ENCODE measurements around the gene SHISAL2A. TPM values are rescaled to one million over a fixed set of nuclear protein-coding genes. Genes with fewer than 3 reads are reported as not detected.
"Not testable (repeated sequence)": the region's sequence is repeated elsewhere in the genome, so short reads cannot be mapped to it uniquely, and the experiment has no call there.

Gene SHISAL2A
- polyA plus RNA-seq, 1 donor from 2014 or later, result not detected

- Histone ChIP-seq H3K79me2 (replicated peaks; ENCODE audit: insufficient read depth, low read length) (no peaks in the 10 kb centered on the region), H3K36me3 (ENCODE audit: insufficient read depth, low read length) (no peaks in the 10 kb centered on the region)
- TF ChIP-seq, protein P1, sequence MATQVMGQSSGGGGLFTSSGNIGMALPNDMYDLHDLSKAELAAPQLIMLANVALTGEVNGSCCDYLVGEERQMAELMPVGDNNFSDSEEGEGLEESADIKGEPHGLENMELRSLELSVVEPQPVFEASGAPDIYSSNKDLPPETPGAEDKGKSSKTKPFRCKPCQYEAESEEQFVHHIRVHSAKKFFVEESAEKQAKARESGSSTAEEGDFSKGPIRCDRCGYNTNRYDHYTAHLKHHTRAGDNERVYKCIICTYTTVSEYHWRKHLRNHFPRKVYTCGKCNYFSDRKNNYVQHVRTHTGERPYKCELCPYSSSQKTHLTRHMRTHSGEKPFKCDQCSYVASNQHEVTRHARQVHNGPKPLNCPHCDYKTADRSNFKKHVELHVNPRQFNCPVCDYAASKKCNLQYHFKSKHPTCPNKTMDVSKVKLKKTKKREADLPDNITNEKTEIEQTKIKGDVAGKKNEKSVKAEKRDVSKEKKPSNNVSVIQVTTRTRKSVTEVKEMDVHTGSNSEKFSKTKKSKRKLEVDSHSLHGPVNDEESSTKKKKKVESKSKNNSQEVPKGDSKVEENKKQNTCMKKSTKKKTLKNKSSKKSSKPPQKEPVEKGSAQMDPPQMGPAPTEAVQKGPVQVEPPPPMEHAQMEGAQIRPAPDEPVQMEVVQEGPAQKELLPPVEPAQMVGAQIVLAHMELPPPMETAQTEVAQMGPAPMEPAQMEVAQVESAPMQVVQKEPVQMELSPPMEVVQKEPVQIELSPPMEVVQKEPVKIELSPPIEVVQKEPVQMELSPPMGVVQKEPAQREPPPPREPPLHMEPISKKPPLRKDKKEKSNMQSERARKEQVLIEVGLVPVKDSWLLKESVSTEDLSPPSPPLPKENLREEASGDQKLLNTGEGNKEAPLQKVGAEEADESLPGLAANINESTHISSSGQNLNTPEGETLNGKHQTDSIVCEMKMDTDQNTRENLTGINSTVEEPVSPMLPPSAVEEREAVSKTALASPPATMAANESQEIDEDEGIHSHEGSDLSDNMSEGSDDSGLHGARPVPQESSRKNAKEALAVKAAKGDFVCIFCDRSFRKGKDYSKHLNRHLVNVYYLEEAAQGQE (IDR thresholded peaks at IDR 0.05; ENCODE audit: borderline replicate concordance), result no peak
- TF ChIP-seq EZH2 (IDR thresholded peaks at IDR 0.05; ENCODE audit: borderline replicate concordance, insufficient read depth, low read length, poor library complexity, severe bottlenecking), result no peak
- no peak for TF ChIP-seq MXI1 (conservative IDR thresholded peaks at IDR 0.05; ENCODE audit: poor library complexity, severe bottlenecking)
- TF ChIP-seq SMC3 (conservative IDR thresholded peaks at IDR 0.05; ENCODE audit: poor library complexity), result no peak
- TF ChIP-seq, protein P2, sequence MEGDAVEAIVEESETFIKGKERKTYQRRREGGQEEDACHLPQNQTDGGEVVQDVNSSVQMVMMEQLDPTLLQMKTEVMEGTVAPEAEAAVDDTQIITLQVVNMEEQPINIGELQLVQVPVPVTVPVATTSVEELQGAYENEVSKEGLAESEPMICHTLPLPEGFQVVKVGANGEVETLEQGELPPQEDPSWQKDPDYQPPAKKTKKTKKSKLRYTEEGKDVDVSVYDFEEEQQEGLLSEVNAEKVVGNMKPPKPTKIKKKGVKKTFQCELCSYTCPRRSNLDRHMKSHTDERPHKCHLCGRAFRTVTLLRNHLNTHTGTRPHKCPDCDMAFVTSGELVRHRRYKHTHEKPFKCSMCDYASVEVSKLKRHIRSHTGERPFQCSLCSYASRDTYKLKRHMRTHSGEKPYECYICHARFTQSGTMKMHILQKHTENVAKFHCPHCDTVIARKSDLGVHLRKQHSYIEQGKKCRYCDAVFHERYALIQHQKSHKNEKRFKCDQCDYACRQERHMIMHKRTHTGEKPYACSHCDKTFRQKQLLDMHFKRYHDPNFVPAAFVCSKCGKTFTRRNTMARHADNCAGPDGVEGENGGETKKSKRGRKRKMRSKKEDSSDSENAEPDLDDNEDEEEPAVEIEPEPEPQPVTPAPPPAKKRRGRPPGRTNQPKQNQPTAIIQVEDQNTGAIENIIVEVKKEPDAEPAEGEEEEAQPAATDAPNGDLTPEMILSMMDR (IDR thresholded peaks at IDR 0.05; ENCODE audit: poor library complexity, severe bottlenecking), result no peak
- TF ChIP-seq EP300 (conservative IDR thresholded peaks at IDR 0.05; ENCODE audit: poor library complexity, severe bottlenecking), result no peak
- TF ChIP-seq TAF1 (IDR thresholded peaks at IDR 0.05; ENCODE audit: low read depth), result no peak
- TF ChIP-seq POLR2AphosphoS5 (IDR thresholded peaks at IDR 0.05), result no peak
- TF ChIP-seq RAD21 (conservative IDR thresholded peaks at IDR 0.05), result no peak
Observed at GRCh38 chr1:52691821-52692220, 58.9 kb downstream of the SHISAL2A start.

DNA sequence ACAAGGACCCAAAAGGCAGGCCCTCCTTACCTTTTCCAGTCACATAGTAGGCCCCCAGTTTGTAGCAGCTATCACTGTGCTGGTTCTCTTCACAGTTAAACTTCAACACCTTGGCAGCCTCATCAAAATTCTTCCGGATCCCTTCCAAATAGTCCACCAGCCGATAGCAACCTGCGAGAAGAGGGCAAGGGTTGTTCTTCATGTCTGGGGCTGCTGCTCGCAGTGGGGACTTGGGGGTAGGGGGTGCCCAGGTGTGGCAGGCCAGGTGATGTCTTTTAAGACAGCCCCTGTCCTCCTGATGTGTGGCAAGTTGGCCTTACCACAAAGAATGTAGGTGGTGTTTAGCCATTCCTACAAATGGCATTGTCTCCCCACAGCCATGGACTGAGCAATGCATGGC lies 59.7 kb downstream of the SHISAL2A start:
- no peaks in the 10 kb centered on the region for H3K27me3 ChIP-seq (ENCODE audit: insufficient read depth, low read depth, low read length)
- H3K9ac ChIP-seq (ENCODE audit: low read length), result no peak overlapping the region
- H4K20me1 ChIP-seq (ENCODE audit: insufficient read depth), result no peaks in the 10 kb centered on the region
- H3K27ac ChIP-seq (ENCODE audit: low read length), result no peak overlapping the region
- H3K9me2 ChIP-seq (ENCODE audit: insufficient read depth, low read length), result no peaks in the 10 kb centered on the region
- H3F3A ChIP-seq (ENCODE audit: insufficient read depth, low read length, poor library complexity, severe bottlenecking), result no peaks in the 10 kb centered on the region
- no peaks in the 10 kb centered on the region for H3K36me3 ChIP-seq (ENCODE audit: insufficient read depth, low read length)
- no peaks in the 10 kb centered on the region for H3K9me3 ChIP-seq (ENCODE audit: low read length)
- H3K4me2 ChIP-seq (ENCODE audit: low read length), result no peak overlapping the region
- no peaks in the 10 kb centered on the region for H3K79me2 ChIP-seq (replicated peaks; ENCODE audit: insufficient read depth, low read length)
- TF ChIP-seq EP300 (conservative IDR thresholded peaks at IDR 0.05; ENCODE audit: poor library complexity, severe bottlenecking), result no peak
- TF ChIP-seq, protein P2 (IDR thresholded peaks at IDR 0.05; ENCODE audit: poor library complexity, severe bottlenecking), result no peak
- no peak for TF ChIP-seq POLR2AphosphoS5 (IDR thresholded peaks at IDR 0.05)
- no peak for TF ChIP-seq EZH2 (IDR thresholded peaks at IDR 0.05; ENCODE audit: borderline replicate concordance, insufficient read depth, low read length, poor library complexity, severe bottlenecking)
- no peak for TF ChIP-seq RAD21 (conservative IDR thresholded peaks at IDR 0.05)
- TF ChIP-seq, protein P1 (IDR thresholded peaks at IDR 0.05; ENCODE audit: borderline replicate concordance), result no peak
- no peak for TF ChIP-seq SMC3 (conservative IDR thresholded peaks at IDR 0.05; ENCODE audit: poor library complexity)
- H3K4me3 ChIP-seq (ENCODE audit: low read length), result no peak overlapping the region
- no peak overlapping the region for H2AFZ ChIP-seq (ENCODE audit: low read depth, low read length)

More at GRCh38 chr1:52691821-52692220, 58.9 kb downstream of the SHISAL2A start:
- no peak overlapping the region for H3K4me3 ChIP-seq (ENCODE audit: low read length)
- H4K20me1 ChIP-seq (ENCODE audit: insufficient read depth), result no peaks in the 10 kb centered on the region
- H3K4me2 ChIP-seq (ENCODE audit: low read length), result no peak overlapping the region
- H3K9me3 ChIP-seq (ENCODE audit: low read length), result no peaks in the 10 kb centered on the region
- no peaks in the 10 kb centered on the region for H3K27me3 ChIP-seq (ENCODE audit: insufficient read depth, low read depth, low read length)
- H3K27ac ChIP-seq (ENCODE audit: low read length), result no peak overlapping the region
- no peaks in the 10 kb centered on the region for H3K9me2 ChIP-seq (ENCODE audit: insufficient read depth, low read length)
- H3F3A ChIP-seq (ENCODE audit: insufficient read depth, low read length, poor library complexity, severe bottlenecking), result no peaks in the 10 kb centered on the region
- no peak overlapping the region for H2AFZ ChIP-seq (ENCODE audit: low read depth, low read length)
- no peak overlapping the region for H3K9ac ChIP-seq (ENCODE audit: low read length)

DNA sequence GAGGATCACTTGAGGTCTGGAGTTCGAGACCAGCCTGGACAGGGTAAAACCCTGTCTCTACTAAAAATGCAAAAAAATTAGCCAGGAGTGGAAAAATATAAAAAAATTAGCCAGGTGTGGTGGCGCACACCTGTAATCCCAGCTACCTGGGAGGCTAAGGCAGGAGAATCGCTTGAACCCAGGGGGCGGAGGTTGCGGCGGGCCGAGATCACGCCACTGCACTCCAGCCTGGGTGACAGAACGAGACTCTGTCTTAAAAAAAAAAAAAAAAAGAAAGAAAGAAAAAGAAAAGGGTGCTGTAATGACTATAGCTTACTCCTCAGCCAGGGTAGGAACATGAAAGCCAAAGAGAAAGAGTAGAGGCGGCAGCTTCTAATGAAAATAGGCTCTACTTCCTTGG lies 60.4 kb downstream of the SHISAL2A start:
- H3K36me3 ChIP-seq (ENCODE audit: insufficient read depth, low read length); H4K20me1 ChIP-seq (ENCODE audit: insufficient read depth); H3F3A ChIP-seq (ENCODE audit: insufficient read depth, low read length, poor library complexity, severe bottlenecking); H3K9me2 ChIP-seq (ENCODE audit: insufficient read depth, low read length); H3K9me3 ChIP-seq (ENCODE audit: low read length); H3K4me3 ChIP-seq (ENCODE audit: low read length); H3K79me2 ChIP-seq (replicated peaks; ENCODE audit: insufficient read depth, low read length); H3K9ac ChIP-seq (ENCODE audit: low read length); H3K27me3 ChIP-seq (ENCODE audit: insufficient read depth, low read depth, low read length); H3K4me2 ChIP-seq (ENCODE audit: low read length); H2AFZ ChIP-seq (ENCODE audit: low read depth, low read length); H3K27ac ChIP-seq (ENCODE audit: low read length): not testable (repeated sequence)
